Mucosa of stomach (tissue), 1 donor: ENCODE results near the gene OSBPL8.

Experiments
- H3K27me3 ChIP-seq: one replicate; pipeline ENCODE4 v1.7.0; 2013; ENCODE audit warnings: mild to moderate bottlenecking, low read length; ENCODE audit not compliant: control insufficient read depth, insufficient read depth
- H3K36me3 ChIP-seq: one replicate; pipeline ENCODE4 v1.7.0; 2013; ENCODE audit warnings: low read length; ENCODE audit not compliant: control insufficient read depth, insufficient read depth
- H3K4me1 ChIP-seq: one replicate; pipeline ENCODE4 v1.7.0; 2013; ENCODE audit warnings: mild to moderate bottlenecking, low read length; ENCODE audit not compliant: control insufficient read depth, insufficient read depth
- H3K4me3 ChIP-seq: one replicate; pipeline ENCODE4 v1.7.0; 2013; ENCODE audit warnings: low read length
- H3K9ac ChIP-seq: one replicate; pipeline ENCODE4 v1.7.0; 2013; ENCODE audit warnings: mild to moderate bottlenecking, low read length, moderate library complexity
- H3K9me3 ChIP-seq: one replicate; pipeline ENCODE4 v1.7.0; 2013; ENCODE audit warnings: mild to moderate bottlenecking, low read length, moderate library complexity; ENCODE audit not compliant: control insufficient read depth
- donor health status: Pancreatic carcinoma.

OSBPL8 gene

GRCh38 chr12:76539727-76540126 lies 19.8 kb downstream of the OSBPL8 start:
- Histone ChIP-seq H3K4me3 (no peak overlapping the region), H3K36me3 (no peaks in the 10 kb centered on the region), H3K9ac (no peak overlapping the region), H3K4me1 (no peaks in the 10 kb centered on the region), H3K27me3 (no peaks in the 10 kb centered on the region), H3K9me3 (no peaks in the 10 kb centered on the region)

GRCh38 chr12:76537923-76538322 lies 21.6 kb downstream of the OSBPL8 start:
- no peaks in the 10 kb centered on the region for H3K4me1 ChIP-seq
- no peak overlapping the region for H3K9ac ChIP-seq
- H3K36me3 ChIP-seq: no peaks in the 10 kb centered on the region
- H3K27me3 ChIP-seq: no peaks in the 10 kb centered on the region
- no peak overlapping the region for H3K4me3 ChIP-seq
- H3K9me3 ChIP-seq: no peaks in the 10 kb centered on the region

GRCh38 chr12:76536546-76536945 lies 23.0 kb downstream of the OSBPL8 start:
- no peaks in the 10 kb centered on the region for H3K36me3 ChIP-seq
- no peaks in the 10 kb centered on the region for H3K4me1 ChIP-seq
- no peak overlapping the region for H3K4me3 ChIP-seq
- no peak overlapping the region for H3K9ac ChIP-seq
- H3K27me3 ChIP-seq: no peaks in the 10 kb centered on the region
- no peaks in the 10 kb centered on the region for H3K9me3 ChIP-seq

- no peak overlapping the region for H3K4me3 ChIP-seq
- H3K9ac ChIP-seq: no peak overlapping the region
- H3K4me1 ChIP-seq: peaks cover 6% of the 10 kb centered on the region
- no peaks in the 10 kb centered on the region for H3K9me3 ChIP-seq
- no peaks in the 10 kb centered on the region for H3K36me3 ChIP-seq
- H3K27me3 ChIP-seq: no peaks in the 10 kb centered on the region
Measured at GRCh38 chr12:76535170-76535569, 24.4 kb downstream of the OSBPL8 start.

- Histone ChIP-seq H3K4me3 (no peak overlapping the region), H3K27me3 (no peaks in the 10 kb centered on the region), H3K9me3 (no peaks in the 10 kb centered on the region), H3K36me3 (no peaks in the 10 kb centered on the region), H3K9ac (no peak overlapping the region), H3K4me1 (peaks cover 6% of the 10 kb centered on the region)
Measured at GRCh38 chr12:76533331-76533730, 26.2 kb downstream of the OSBPL8 start.

- H3K27me3 ChIP-seq: no peaks in the 10 kb centered on the region
- no peak overlapping the region for H3K4me3 ChIP-seq
- H3K36me3 ChIP-seq: no peaks in the 10 kb centered on the region
- H3K4me1 ChIP-seq: peaks cover 6% of the 10 kb centered on the region
- H3K9ac ChIP-seq: no peak overlapping the region
- H3K9me3 ChIP-seq: no peaks in the 10 kb centered on the region
Measured at GRCh38 chr12:76532520-76532919, 27.1 kb downstream of the OSBPL8 start.

- Histone ChIP-seq H3K36me3 (no peaks in the 10 kb centered on the region), H3K4me1 (peaks cover 6% of the 10 kb centered on the region), H3K27me3 (no peaks in the 10 kb centered on the region), H3K4me3 (no peak overlapping the region), H3K9ac (no peak overlapping the region), H3K9me3 (no peaks in the 10 kb centered on the region)
Measured at GRCh38 chr12:76531056-76531455, 28.5 kb downstream of the OSBPL8 start.

GRCh38 chr12:76530516-76530915 lies 29.1 kb downstream of the OSBPL8 start:
- Histone ChIP-seq H3K36me3 (no peaks in the 10 kb centered on the region), H3K9me3 (no peaks in the 10 kb centered on the region), H3K27me3 (no peaks in the 10 kb centered on the region), H3K4me3 (no peak overlapping the region), H3K9ac (no peak overlapping the region), H3K4me1 (peaks cover 6% of the 10 kb centered on the region)

GRCh38 chr12:76529226-76529918 lies 30.2 kb downstream of the OSBPL8 start:
- Histone ChIP-seq H3K4me1 (peaks cover 6% of the 10 kb centered on the region), H3K27me3 (no peaks in the 10 kb centered on the region), H3K4me3 (no peak overlapping the region), H3K9ac (no peak overlapping the region), H3K9me3 (no peaks in the 10 kb centered on the region), H3K36me3 (no peaks in the 10 kb centered on the region)

GRCh38 chr12:76523408-76523807 lies 36.2 kb downstream of the OSBPL8 start:
- Histone ChIP-seq H3K27me3 (no peaks in the 10 kb centered on the region), H3K9me3 (no peaks in the 10 kb centered on the region), H3K9ac (no peak overlapping the region), H3K4me1 (no peaks in the 10 kb centered on the region), H3K4me3 (no peak overlapping the region), H3K36me3 (no peaks in the 10 kb centered on the region)

GRCh38 chr12:76520348-76520747 lies 39.2 kb downstream of the OSBPL8 start:
- H3K36me3 ChIP-seq: no peaks in the 10 kb centered on the region
- H3K9me3 ChIP-seq: no peaks in the 10 kb centered on the region
- no peaks in the 10 kb centered on the region for H3K27me3 ChIP-seq
- H3K9ac ChIP-seq: no peak overlapping the region
- H3K4me3 ChIP-seq: no peak overlapping the region
- no peaks in the 10 kb centered on the region for H3K4me1 ChIP-seq

- Histone ChIP-seq H3K4me3 (no peak overlapping the region), H3K36me3 (no peaks in the 10 kb centered on the region), H3K27me3 (no peaks in the 10 kb centered on the region), H3K4me1 (no peaks in the 10 kb centered on the region), H3K9ac (no peak overlapping the region), H3K9me3 (no peaks in the 10 kb centered on the region)
Measured at GRCh38 chr12:76519538-76519937, 40.0 kb downstream of the OSBPL8 start.

- Histone ChIP-seq H3K27me3 (no peaks in the 10 kb centered on the region), H3K9ac (no peak overlapping the region), H3K4me3 (no peak overlapping the region), H3K36me3 (no peaks in the 10 kb centered on the region), H3K9me3 (no peaks in the 10 kb centered on the region), H3K4me1 (no peaks in the 10 kb centered on the region)
Measured at GRCh38 chr12:76518699-76519098, 40.9 kb downstream of the OSBPL8 start.
